Right lobe of liver (tissue), 6 donors: ENCODE data around the gene CFAP119. TPM values are rescaled to one million over a fixed set of nuclear protein-coding genes. Genes with fewer than 3 reads are reported as not detected.

Experiments
- ATAC-seq, 4 donors: fragments of 200-7000 bp; cut with Tn5 transposase; one replicate each; pipeline ENCODE4 v1.9.1; 2020; ENCODE audit warnings: mild to moderate bottlenecking in 4 of 4, moderate library complexity in 4 of 4
- DNase-seq, 3 donors: peaks; one replicate each; pipeline ENCODE4 v3.0.0-alpha.2; 2020
- H3K27ac ChIP-seq, 3 donors: fragments of 200-600 bp; one replicate each; pipeline ENCODE4 v1.8.0; 2022
- H3K27me3 ChIP-seq, 2 donors: fragments of 200-600 bp; one replicate each; pipeline ENCODE4 v1.8.0; 2022
- H3K36me3 ChIP-seq, 4 donors: fragments of 200-600 bp; sonication (generic) in 1 of 4; one replicate each; pipeline versions ENCODE4 v1.5.1 to v1.8.0; 2017 to 2022; ENCODE audit warnings: control low read depth in 1 of 4
- H3K4me1 ChIP-seq, 4 donors: fragments of 200-600 bp; sonication (generic) in 1 of 4; one replicate each; pipeline versions ENCODE4 v1.5.1 to v1.8.0; 2017 to 2022; ENCODE audit warnings: control low read depth in 1 of 4
- H3K4me3 ChIP-seq, 3 donors: fragments of 200-600 bp; one replicate each; pipeline ENCODE4 v1.8.0; 2022
- H3K9me3 ChIP-seq, 4 donors: fragments of 200-600 bp; sonication (generic) in 1 of 4; one replicate each; pipeline versions ENCODE4 v1.5.1 to v1.8.0; 2017 to 2022; ENCODE audit warnings: control low read depth in 1 of 4
- POLR2A ChIP-seq: fragments of 450-650 bp; IDR thresholded peaks from one replicate; pipeline ENCODE4 v1.6.1; 2017; ENCODE audit warnings: antibody characterized with exemption, mild to moderate bottlenecking
- WGBS: methylation state at CpG from one replicate; pipeline ENCODE4 v1.1.6; 2018; ENCODE audit warnings: low coverage, low lambda C conversion rate; ENCODE audit not compliant: insufficient coverage; ENCODE audit errors: missing lambda C conversion rate; 5-methylcytosine and 5-hydroxymethylcytosine counted together
- intact Hi-C, 2 donors: fragments of 100-400 bp; cut with DNase I; formaldehyde crosslinking; loops; one replicate each; pipeline versions ENCODE4 v1.11.2 to v1.14.1; 2022
- small RNA-seq, 2 experiments: library from RNA; depleted of rRNA; stranded (forward); fragments of <200 nt; gene quantifications; one replicate each; pipeline ENCODE3, GENCODE V24; 2016
- total RNA-seq, 6 experiments: library from RNA; depleted of rRNA in 2 of 6; stranded (reverse); fragments of >200 nt in 2 of 6; fragmentation: NEBNext Ultra II Directional in 3 of 6; extraction: Animal tissue kit (Norgen Biotek cat#: 25700) in 3 of 6; gene quantifications; one replicate each; pipeline versions ENCODE4 v1.1.0 to v1.2.4, GENCODE V29; 2016 to 2023
- TF ChIP-seq, protein P1 (sequence below), 4 donors: fragments of 200-600 bp in 3 of 4; fragments of 450-650 bp in 1 of 4; IDR thresholded peaks; one replicate each; pipeline versions ENCODE4 v1.5.1 to v1.8.0; 2016 to 2022; ENCODE audit warnings: antibody characterized with exemption in 4 of 4, mild to moderate bottlenecking in 2 of 4
- donor health status: DM: no; HTN: yes; CAD: no.
- donor health status: DM: no; HTN: no; CAD: no.
- donor health status: DM: no; HTN: no; CAD: no.
- donor health status: DM: no; HTN: yes; CAD: no.
- donor health status: DM: no; HTN: yes; CAD: no.

Gene CFAP119
- total RNA-seq, 6 experiments from 2014 or later = 0.19 to 1.8 (median 0.29) TPM; not detected in 1

DNA sequence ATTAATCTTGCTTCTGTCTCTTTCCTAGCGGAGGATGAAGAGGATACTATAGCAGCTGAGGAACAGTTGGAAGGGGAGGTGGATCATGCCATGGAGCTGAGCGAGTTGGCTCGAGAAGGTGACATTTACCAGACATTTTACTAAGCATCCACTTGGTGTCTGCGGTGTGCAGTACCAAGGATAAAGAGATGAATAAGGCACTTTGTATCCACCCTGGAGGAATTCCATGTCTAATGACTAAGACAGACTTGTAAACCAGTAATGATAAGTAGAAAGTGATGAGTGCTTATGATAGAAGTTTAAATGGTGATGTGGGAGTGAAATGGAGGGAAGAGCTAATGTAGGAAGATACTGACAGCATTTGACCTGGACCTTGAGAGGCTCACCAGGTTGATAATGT, 50.9 kb downstream of the CFAP119 start:
- DNase-seq (no peak), ATAC-seq (no peak)
- 84% methylated on average over 4 of the region's 4 CpGs for WGBS
- intact Hi-C loops = no loop called here
- no peaks in the 10 kb centered on the region for H3K27me3 ChIP-seq
- H3K9me3 ChIP-seq = no peaks in the 10 kb centered on the region
- H3K36me3 ChIP-seq = peaks cover 30 to 100% (median 76%) of the 10 kb centered on the region in 4 donors
- no peak overlapping the region for H3K27ac ChIP-seq
- TF ChIP-seq, protein P1, sequence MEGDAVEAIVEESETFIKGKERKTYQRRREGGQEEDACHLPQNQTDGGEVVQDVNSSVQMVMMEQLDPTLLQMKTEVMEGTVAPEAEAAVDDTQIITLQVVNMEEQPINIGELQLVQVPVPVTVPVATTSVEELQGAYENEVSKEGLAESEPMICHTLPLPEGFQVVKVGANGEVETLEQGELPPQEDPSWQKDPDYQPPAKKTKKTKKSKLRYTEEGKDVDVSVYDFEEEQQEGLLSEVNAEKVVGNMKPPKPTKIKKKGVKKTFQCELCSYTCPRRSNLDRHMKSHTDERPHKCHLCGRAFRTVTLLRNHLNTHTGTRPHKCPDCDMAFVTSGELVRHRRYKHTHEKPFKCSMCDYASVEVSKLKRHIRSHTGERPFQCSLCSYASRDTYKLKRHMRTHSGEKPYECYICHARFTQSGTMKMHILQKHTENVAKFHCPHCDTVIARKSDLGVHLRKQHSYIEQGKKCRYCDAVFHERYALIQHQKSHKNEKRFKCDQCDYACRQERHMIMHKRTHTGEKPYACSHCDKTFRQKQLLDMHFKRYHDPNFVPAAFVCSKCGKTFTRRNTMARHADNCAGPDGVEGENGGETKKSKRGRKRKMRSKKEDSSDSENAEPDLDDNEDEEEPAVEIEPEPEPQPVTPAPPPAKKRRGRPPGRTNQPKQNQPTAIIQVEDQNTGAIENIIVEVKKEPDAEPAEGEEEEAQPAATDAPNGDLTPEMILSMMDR (IDR thresholded peaks at IDR 0.05) = no peak
- no peak for TF ChIP-seq POLR2A
- no peak overlapping the region for H3K4me3 ChIP-seq
- peaks cover 0 to 10% (median 0%) of the 10 kb centered on the region in 4 donors for H3K4me1 ChIP-seq

Small RNA genes lying within 50 kb of the gene (small RNA-seq; reads per million reads assigned to genes)
- 1.5 to 2.7 reads per million in 2 experiments for gene SNORA30

Other genes starting within 250 kb of the CFAP119 start
- gene ZNF768, start 235.5 kb downstream of the CFAP119 start, total RNA-seq = 10 to 100 TPM; 14.7 to 21.2 (median 18.8) TPM
- 1 to 10 TPM; 5.3 to 9.7 (median 6.4) TPM for gene ZNF747, start 227.2 kb downstream of the CFAP119 start, total RNA-seq
- 1 to 10 TPM; 3.2 to 6.5 (median 4.8) TPM for gene ZNF764, start 203.7 kb downstream of the CFAP119 start, total RNA-seq
- 10 to 100 TPM in 1 of 6 experiments, 1 to 10 TPM in 5; 4.0 to 11.5 (median 6.5) TPM for gene ZNF688, start 190.3 kb downstream of the CFAP119 start, total RNA-seq
- 1 to 10 TPM; 2.4 to 6.5 (median 5.6) TPM for gene ZNF785, start 176.4 kb downstream of the CFAP119 start, total RNA-seq
- 1 to 10 TPM; 3.9 to 5.8 (median 4.4) TPM for gene ZNF689, start 151.7 kb downstream of the CFAP119 start, total RNA-seq
- 10 to 100 TPM; 12.8 to 23.0 (median 17.6) TPM for gene PRR14, start 111.1 kb downstream of the CFAP119 start, total RNA-seq
- 10 to 100 TPM; 13.0 to 26.2 (median 20.9) TPM for gene FBRS, start 103.6 kb downstream of the CFAP119 start, total RNA-seq
- 10 to 100 TPM; 12.1 to 31.3 (median 22.6) TPM for gene SRCAP, start 62.9 kb downstream of the CFAP119 start, total RNA-seq
- 10 to 100 TPM; 17.1 to 22.1 (median 18.4) TPM for gene PHKG2, start 13.6 kb downstream of the CFAP119 start, total RNA-seq
- 10 to 100 TPM; 34.3 to 56.8 (median 46.7) TPM for gene RNF40, start 260 bp upstream of the CFAP119 start, total RNA-seq
- gene ZNF629, start 25.1 kb upstream of the CFAP119 start, total RNA-seq = 1 to 10 TPM; 3.7 to 4.8 (median 4.3) TPM
- 10 to 100 TPM in 2 of 6 experiments, 1 to 10 TPM in 4; 5.9 to 14.3 (median 7.9) TPM for gene BCL7C, start 132.0 kb upstream of the CFAP119 start, total RNA-seq
- under 1 TPM in 4 of 6 experiments, not detected in 2; 0.13 to 0.74 (median 0.43) TPM for gene CTF1, start 134.6 kb upstream of the CFAP119 start, total RNA-seq
- gene FBXL19, start 161.5 kb upstream of the CFAP119 start, total RNA-seq = 1 to 10 TPM; 2.8 to 8.0 (median 3.4) TPM
- 10 to 100 TPM; 27.7 to 56.6 (median 31.6) TPM for gene ORAI3, start 187.0 kb upstream of the CFAP119 start, total RNA-seq
- gene SETD1A, start 195.7 kb upstream of the CFAP119 start, total RNA-seq = 1 to 10 TPM; 3.7 to 7.4 (median 6.9) TPM
- 100 to 1,000 TPM in 3 of 6 experiments, 10 to 100 TPM in 3; 54.6 to 219 (median 86.9) TPM for gene HSD3B7, start 223.1 kb upstream of the CFAP119 start, total RNA-seq
- 1 to 10 TPM in 4 of 6 experiments, under 1 TPM in 2; 0.61 to 4.5 (median 2.6) TPM for gene STX1B, start 248.6 kb upstream of the CFAP119 start, total RNA-seq